HL-60 (cell line): ENCODE results near the gene ERMP1.

Experiments used
- CTCF ChIP-seq: IDR thresholded peaks from one replicate; pipeline ENCODE4 v1.5.1; 2011; ENCODE audit warnings: low read length, control low read depth, inconsistent platforms; ENCODE audit not compliant: insufficient read depth
- GABPA ChIP-seq: IDR thresholded peaks from 2 replicates; pipeline ENCODE4 v1.6.1; 2012; ENCODE audit warnings: low read depth
- POLR2AphosphoS5 ChIP-seq: IDR thresholded peaks from 2 replicates; pipeline ENCODE4 v1.6.1; 2012; ENCODE audit warnings: low read depth
- REST ChIP-seq: IDR thresholded peaks from 2 replicates; pipeline ENCODE4 v1.6.1; 2012; ENCODE audit warnings: low read depth; ENCODE audit not compliant: insufficient replicate concordance

DNA sequence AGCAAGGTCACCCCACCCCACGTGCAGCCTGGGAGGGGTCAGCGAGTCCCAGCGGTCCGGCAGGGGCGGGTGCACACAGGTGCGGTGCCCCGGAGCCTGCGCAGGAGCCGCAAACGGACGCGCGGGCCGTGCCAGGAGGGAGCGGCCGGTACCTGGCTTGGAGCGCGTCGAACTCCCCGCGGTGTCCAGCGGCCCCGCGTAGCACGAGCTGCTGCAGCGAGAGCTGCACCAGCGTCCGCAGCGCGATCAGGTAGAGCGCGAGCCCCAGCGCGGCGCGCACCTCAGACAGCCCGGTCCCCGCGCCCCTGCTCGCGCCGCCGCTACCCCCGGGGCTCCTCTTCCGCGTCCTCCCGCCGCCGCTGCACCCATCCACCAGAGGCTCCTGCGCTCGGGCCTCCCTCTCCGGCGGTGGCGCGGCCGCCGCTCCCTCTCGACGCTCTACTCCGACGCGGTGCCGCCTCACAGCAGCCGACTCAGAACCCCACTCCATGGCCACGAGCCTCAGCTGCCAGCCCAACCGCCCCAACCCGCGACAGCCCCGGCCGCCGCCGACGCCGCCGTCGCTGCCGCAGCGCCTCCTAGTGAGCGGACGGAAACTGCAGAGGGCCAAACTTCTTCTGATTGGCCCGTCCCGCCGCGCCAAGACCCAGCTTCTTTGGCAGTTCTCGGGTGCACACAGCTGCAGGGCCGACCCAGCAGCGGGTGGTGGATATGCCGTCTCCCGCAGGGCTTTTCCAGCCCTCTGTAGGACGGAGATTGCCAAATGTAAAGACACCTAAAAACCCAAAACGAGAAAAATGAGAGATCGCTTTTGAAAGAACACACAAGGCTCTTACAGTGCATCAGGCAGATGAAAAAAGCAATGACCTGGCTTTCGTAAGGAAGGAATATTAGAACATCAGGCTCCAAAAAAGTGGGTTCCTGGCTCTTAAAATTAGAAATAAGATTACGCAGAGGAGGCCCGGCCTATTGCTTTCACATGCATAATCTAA is at the start of gene ERMP1:
- peak; percentile 48 for TF ChIP-seq CTCF
- no peak for TF ChIP-seq GABPA
- no peak for TF ChIP-seq REST
- TF ChIP-seq POLR2AphosphoS5: peak; percentile 87; the same call in 1 of the 2 replicates
